ENCODE results near the gene NATD1. TPM values are rescaled to one million over a fixed set of nuclear protein-coding genes. Genes with fewer than 3 reads are reported as not detected.

Gene NATD1
- total and polyA plus RNA-seq, 2 of the 8 experiments (the other 6 are each of a cell fraction or from before 2014, with no cell fraction given), result 5.4 to 8.4 TPM

- Histone ChIP-seq H3K4me1 (replicated peaks in 1 of 4; ENCODE audit: control insufficient read depth in 3 of 4, insufficient read depth in 4 of 4, low read length in 3 of 4) (no peaks in the 10 kb centered on the region; a peak in 1 of 7 replicates), H3K14ac (ENCODE audit: insufficient read length) (no peak overlapping the region), H3K9me3 (ENCODE audit: insufficient read depth in 2 of 2, low read depth in 1 of 2, low read length in 1 of 2) (peaks cover 28 to 68% of the 10 kb centered on the region in 2 experiments; a peak in 3 of 4 replicates), H2BK15ac (ENCODE audit: low read length) (no peak overlapping the region), H3K23ac (ENCODE audit: insufficient read length) (no peak overlapping the region), H3K23me2 (ENCODE audit: low read depth, low read length) (no peaks in the 10 kb centered on the region), H3K56ac (replicated peaks; ENCODE audit: insufficient read length, low read depth, low read length) (no peak overlapping the region), H2AK5ac (ENCODE audit: low read depth, low read length) (no peak overlapping the region), H3K27ac (ENCODE audit: low read depth, low read length) (no peak overlapping the region), H4K5ac (ENCODE audit: insufficient read length, low read depth, low read length) (no peak overlapping the region), H3K18ac (ENCODE audit: extremely low read depth, low read length) (no peak overlapping the region), H3K4me3 (ENCODE audit: extremely low read depth in 1 of 4, insufficient read depth in 2 of 4, low read depth in 3 of 4, low read length in 4 of 4) (no peak overlapping the region), H2AFZ (ENCODE audit: low read length) (no peak overlapping the region), H3K79me2 (ENCODE audit: control insufficient read depth in 1 of 2, insufficient read depth in 2 of 2, low read length in 2 of 2) (peaks cover 0 to 11% of the 10 kb centered on the region in 2 experiments; a peak in 1 of 4 replicates), H3K79me1 (ENCODE audit: low read depth, low read length) (peaks cover 20% of the 10 kb centered on the region), H4K8ac (ENCODE audit: extremely low read depth, insufficient read depth, low read length) (no peak overlapping the region), H4K20me1 (replicated peaks in 1 of 2; ENCODE audit: control insufficient read depth in 1 of 2, insufficient read depth in 2 of 2, low read length in 2 of 2) (peaks cover 5 to 7% of the 10 kb centered on the region in 2 experiments), H2BK5ac (ENCODE audit: low read depth, low read length) (peak overlapping the region; percentile 12; the same call in 1 of the 2 replicates), H4K91ac (replicated peaks; ENCODE audit: insufficient read length, low read length) (no peak overlapping the region), H2BK12ac (ENCODE audit: low read depth, low read length) (no peak overlapping the region), H3K4ac (replicated peaks; ENCODE audit: insufficient read length, low read depth, low read length) (no peak overlapping the region), H3K36me3 (ENCODE audit: control insufficient read depth in 2 of 4, insufficient read depth in 4 of 4, low read length in 3 of 4) (no peaks in the 10 kb centered on the region), H3K9ac (replicated peaks in 1 of 4; ENCODE audit: extremely low read depth in 1 of 4, low read depth in 3 of 4, low read length in 3 of 4) (no peak overlapping the region), H2BK120ac (replicated peaks; ENCODE audit: low read depth, low read length) (no peak overlapping the region), H3K4me2 (ENCODE audit: insufficient read depth in 1 of 2, low read depth in 2 of 2, low read length in 2 of 2) (no peak overlapping the region), H3K27me3 (replicated peaks in 1 of 4; ENCODE audit: control insufficient read depth in 3 of 4, extremely low read depth in 1 of 4, insufficient read depth in 3 of 4, low read length in 3 of 4) (no peaks in the 10 kb centered on the region), H2BK20ac (ENCODE audit: low read length) (no peak overlapping the region)
- no peak for DNase-seq (ENCODE audit: low read depth in 1 of 2, low spot score in 2 of 2)
- no peak for FAIRE-seq
- 79% methylated on average over 20 of the region's 20 CpGs; no CpG with 5 or more reads in 1 of the 2 experiments for WGBS, 2 experiments (ENCODE audit: extremely low coverage in 1 of 2, insufficient coverage in 1 of 2, insufficient read length in 1 of 2, insufficient replicate concordance in 2 of 2, low coverage in 1 of 2, low lambda C conversion rate in 2 of 2, missing lambda C conversion rate in 1 of 2)
- ChIA-PET CTCF (ENCODE audit: partially characterized antibody) (interaction anchor here (1.0 kb wide), 1 partner anchor 140 kb away, joined by 4 read pairs; no protein-coding TSS in a partner anchor), POLR2A (ENCODE audit: partially characterized antibody) (no interaction called here)
- TF ChIP-seq HDAC2 (IDR thresholded peaks at IDR 0.05; ENCODE audit: borderline replicate concordance in 1 of 2, low read depth in 2 of 2, low read length in 2 of 2), result no peak
- no peak for TF ChIP-seq TAF1 (IDR thresholded peaks at IDR 0.05; ENCODE audit: low read depth, low read length)
- TF ChIP-seq, protein P1, sequence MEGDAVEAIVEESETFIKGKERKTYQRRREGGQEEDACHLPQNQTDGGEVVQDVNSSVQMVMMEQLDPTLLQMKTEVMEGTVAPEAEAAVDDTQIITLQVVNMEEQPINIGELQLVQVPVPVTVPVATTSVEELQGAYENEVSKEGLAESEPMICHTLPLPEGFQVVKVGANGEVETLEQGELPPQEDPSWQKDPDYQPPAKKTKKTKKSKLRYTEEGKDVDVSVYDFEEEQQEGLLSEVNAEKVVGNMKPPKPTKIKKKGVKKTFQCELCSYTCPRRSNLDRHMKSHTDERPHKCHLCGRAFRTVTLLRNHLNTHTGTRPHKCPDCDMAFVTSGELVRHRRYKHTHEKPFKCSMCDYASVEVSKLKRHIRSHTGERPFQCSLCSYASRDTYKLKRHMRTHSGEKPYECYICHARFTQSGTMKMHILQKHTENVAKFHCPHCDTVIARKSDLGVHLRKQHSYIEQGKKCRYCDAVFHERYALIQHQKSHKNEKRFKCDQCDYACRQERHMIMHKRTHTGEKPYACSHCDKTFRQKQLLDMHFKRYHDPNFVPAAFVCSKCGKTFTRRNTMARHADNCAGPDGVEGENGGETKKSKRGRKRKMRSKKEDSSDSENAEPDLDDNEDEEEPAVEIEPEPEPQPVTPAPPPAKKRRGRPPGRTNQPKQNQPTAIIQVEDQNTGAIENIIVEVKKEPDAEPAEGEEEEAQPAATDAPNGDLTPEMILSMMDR (IDR thresholded peaks at IDR 0.05; ENCODE audit: control extremely low read depth in 1 of 3, insufficient read depth in 1 of 3, low read depth in 1 of 3, low read length in 3 of 3), result no peak
- TF ChIP-seq SAP30 (IDR thresholded peaks at IDR 0.05; ENCODE audit: insufficient read depth, insufficient replicate concordance, low read length), result no peak
- TF ChIP-seq POU5F1 (IDR thresholded peaks at IDR 0.05; ENCODE audit: low read depth, low read length), result no peak
- no peak for TF ChIP-seq CREB1 (IDR thresholded peaks at IDR 0.05)
- TF ChIP-seq SP4 (IDR thresholded peaks at IDR 0.05; ENCODE audit: low read length), result no peak
- TF ChIP-seq GABPA (IDR thresholded peaks at IDR 0.05; ENCODE audit: borderline replicate concordance, insufficient read depth, low read length), result no peak
Observed at GRCh38 chr17:21292867-21293830, 39.9 kb upstream of the NATD1 start.
